A549 (cell line): ENCODE results near the gene LMF1. TPM values are rescaled to one million over a fixed set of nuclear protein-coding genes. Genes with fewer than 3 reads are reported as not detected.

ENCODE experiments used
- ATAC-seq, 2 experiments: fragments of 200-7000 bp in 1 of 2; fragments of >200 bp in 1 of 2; cut with Nextera tagmentation in 1 of 2; cut with Tn5 transposase in 1 of 2; 3 replicates each; pipeline versions ENCODE4 v1.8.0 to v1.9.1; 2018 to 2020; ENCODE audit warnings: mild to moderate bottlenecking in 1 of 2, moderate library complexity in 1 of 2
- CTCF ChIA-PET: fragments of 300-600 bp; sonication (Branson Sonifier 250); formaldehyde crosslinking; extraction: SDS; loops from one replicate; lab custom pipeline; 2021; ENCODE audit warnings: antibody characterized with exemption, inconsistent platforms; lab: Yijun Ruan, JAX
- POLR2A ChIA-PET: fragments of 350-600 bp; formaldehyde crosslinking; extraction: SDS; loops from one replicate; lab custom pipeline; 2021; ENCODE audit warnings: antibody characterized with exemption, inconsistent platforms; lab: Yijun Ruan, JAX
- DNase-seq, 2 experiments: peaks; one replicate each; pipeline versions ENCODE4 v3.0.0 to v3.0.0-alpha.2; 2011 to 2016; ENCODE audit warnings: low read depth in 1 of 2, low spot score in 1 of 2
- FAIRE-seq: peaks from 2 replicates; lab custom pipeline; 2011; peaks lifted over from hg19 to GRCh38; lab: Jason Lieb, UNC
- H3K27ac ChIP-seq, 2 experiments: fragments of >200 bp; sonication (Bioruptor Twin); formaldehyde crosslinking; 3 replicates each; pipeline ENCODE4 v1.5.1; 2016 to 2017
- H3K4me1 ChIP-seq: fragments of >200 bp; sonication (Bioruptor Twin); formaldehyde crosslinking; 3 replicates; pipeline ENCODE4 v1.6.1; 2016
- H3K4me2 ChIP-seq: fragments of >200 bp; sonication (Bioruptor Twin); formaldehyde crosslinking; 3 replicates; pipeline ENCODE4 v1.6.1; 2016
- H3K4me3 ChIP-seq: fragments of >200 bp; sonication (Bioruptor Twin); formaldehyde crosslinking; 3 replicates; pipeline ENCODE4 v1.5.1; 2016
- H3K9me3 ChIP-seq: fragments of >200 bp; sonication (Bioruptor Twin); formaldehyde crosslinking; 3 replicates; pipeline ENCODE4 v1.6.1; 2016
- ATOH8 ChIP-seq: fragments of 250-450 bp; sonication (Bioruptor Pico); IDR thresholded peaks from 2 replicates; pipeline ENCODE4 v1.5.0; 2020; ENCODE audit warnings: low read depth, mild to moderate bottlenecking, moderate library complexity
- BHLHE40 ChIP-seq: IDR thresholded peaks from 2 replicates; pipeline ENCODE4 v1.6.1; 2012; ENCODE audit warnings: low read depth, low read length, inconsistent platforms
- CTCF ChIP-seq: fragments of >200 bp; sonication (Bioruptor Twin); formaldehyde crosslinking; IDR thresholded peaks from 3 replicates; pipeline ENCODE4 v1.5.1; 2016
- EHF ChIP-seq: fragments of 250-450 bp; sonication (Bioruptor Pico); IDR thresholded peaks from 2 replicates; pipeline ENCODE4 v1.5.0; 2020; ENCODE audit warnings: mild to moderate bottlenecking
- EHMT2 ChIP-seq: fragments of 200-600 bp; sonication (generic); IDR thresholded peaks from 2 replicates; pipeline ENCODE4 v1.6.1; 2016; ENCODE audit warnings: antibody characterized with exemption, low read depth, mild to moderate bottlenecking, moderate library complexity
- ELK1 ChIP-seq: fragments of 150-350 bp; IDR thresholded peaks from 2 replicates; pipeline ENCODE4 v1.6.1; 2014; ENCODE audit warnings: low read depth, mild to moderate bottlenecking, low read length
- ESRRA ChIP-seq: fragments of 150-350 bp; IDR thresholded peaks from 2 replicates; pipeline ENCODE4 v1.6.1; 2014; ENCODE audit warnings: mild to moderate bottlenecking, low read length, borderline replicate concordance
- HEYL ChIP-seq: fragments of 250-450 bp; sonication (Bioruptor Pico); IDR thresholded peaks from 2 replicates; pipeline ENCODE4 v1.8.0; 2021; ENCODE audit warnings: mild to moderate bottlenecking, moderate library complexity
- HMGXB4 ChIP-seq: fragments of 250-450 bp; sonication (Bioruptor Pico); IDR thresholded peaks from 2 replicates; pipeline ENCODE4 v1.5.0; 2021; ENCODE audit warnings: mild to moderate bottlenecking, moderate library complexity, borderline replicate concordance
- NPAS2 ChIP-seq: fragments of 250-450 bp; sonication (Bioruptor Pico); IDR thresholded peaks from 2 replicates; pipeline ENCODE4 v1.8.0; 2022; ENCODE audit warnings: mild to moderate bottlenecking, moderate library complexity, borderline replicate concordance
- PBX3 ChIP-seq: IDR thresholded peaks from 2 replicates; pipeline ENCODE4 v1.6.1; 2012
- ZNF302 ChIP-seq: fragments of 250-450 bp; sonication (Bioruptor Pico); IDR thresholded peaks from 2 replicates; pipeline ENCODE4 v1.9.0; 2021; ENCODE audit warnings: inconsistent platforms, mild to moderate bottlenecking, moderate library complexity
- WGBS: methylation state at CpG from one replicate; pipeline ENCODE4 v1.1.6; 2017; ENCODE audit errors: missing lambda C conversion rate; 5-methylcytosine and 5-hydroxymethylcytosine counted together
- polyA plus RNA-seq, 4 experiments: library from polyadenylated mRNA; depleted of rRNA in 3 of 4; stranded (reverse); fragments of >200 nt; fragmentation: RNase III in 1 of 4; extraction: RNeasy Plus Mini Kit Qiagen cat#74134 plus additional on column Dnase treatment in 1 of 4; gene quantifications; 2 replicates in 3 of 4; 3 replicates in 1 of 4; pipeline ENCODE4 v1.2.3, GENCODE V29; 2011 to 2017

The LMF1 gene
- polyA plus RNA-seq, 2 of the 4 experiments (the other 2 are of a cell fraction): 8.8 to 10.9 TPM

- no peak for FAIRE-seq
- ChIA-PET POLR2A (no interaction called here), CTCF (no interaction called here)
Observed at GRCh38 chr16:842061-842476, 128.7 kb downstream of the LMF1 start.

More at GRCh38 chr16:842061-842476, 128.7 kb downstream of the LMF1 start:
- WGBS: 52% methylated on average over 4 of the region's 19 CpGs
- peaks cover 3% of the 10 kb centered on the region; the same call in 2 of the 3 replicates for H3K9me3 ChIP-seq
- no peaks in the 10 kb centered on the region for H3K4me1 ChIP-seq
- TF ChIP-seq HEYL (no peak), EHMT2 (no peak), HMGXB4 (CRISPR knock-in tag) (no peak), ELK1 (no peak), BHLHE40 (no peak), ATOH8 (CRISPR knock-in tag) (no peak), ESRRA (no peak), CTCF (no peak), NPAS2 (no peak), PBX3 (no peak), ZNF302 (CRISPR knock-in tag) (no peak), EHF (no peak)
- TF ChIP-seq, all 56 proteins: peak for 0
- DNase-seq (no peak), ATAC-seq (no peak; a peak in 1 of 6 replicates)
- no peak overlapping the region for H3K4me3 ChIP-seq
- no peak overlapping the region for H3K27ac ChIP-seq
- no peak overlapping the region for H3K4me2 ChIP-seq
